ENCODE results near the gene DIPK1B.

GRCh38 chr9:136753371-136754058, 41.1 kb downstream of the DIPK1B start:
- TF ChIP-seq CTCF (IDR thresholded peaks at IDR 0.05; ENCODE audit: extremely low read depth in 1 of 2, insufficient read depth in 1 of 2, low read depth in 1 of 2, low read length in 2 of 2) (no peak), POLR2AphosphoS5 (IDR thresholded peaks at IDR 0.05; ENCODE audit: insufficient read depth, low read depth, low read length) (no peak), POLR2A (IDR thresholded peaks at IDR 0.05; ENCODE audit: low read depth, low read length) (no peak), EZH2 (IDR thresholded peaks at IDR 0.05; ENCODE audit: borderline replicate concordance, low read depth, low read length, severe bottlenecking) (no peak), MYC (IDR thresholded peaks at IDR 0.05; ENCODE audit: low read depth, low read length) (no peak), JUN (IDR thresholded peaks at IDR 0.05; ENCODE audit: borderline replicate concordance, insufficient read depth, insufficient read length, low read depth) (no peak), FOS (IDR thresholded peaks at IDR 0.05; ENCODE audit: borderline replicate concordance, insufficient read depth, low read length) (no peak), GATA2 (IDR thresholded peaks at IDR 0.05; ENCODE audit: insufficient read depth, insufficient read length, low read depth, low read length) (no peak)
- TF ChIP-seq, protein P1, sequence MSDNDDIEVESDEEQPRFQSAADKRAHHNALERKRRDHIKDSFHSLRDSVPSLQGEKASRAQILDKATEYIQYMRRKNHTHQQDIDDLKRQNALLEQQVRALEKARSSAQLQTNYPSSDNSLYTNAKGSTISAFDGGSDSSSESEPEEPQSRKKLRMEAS (IDR thresholded peaks at IDR 0.05; ENCODE audit: insufficient read depth, insufficient read length), result no peak
